GM23248 (cell line): ENCODE data around the gene KRTAP10-8. TPM values are rescaled to one million over a fixed set of nuclear protein-coding genes. Genes with fewer than 3 reads are reported as not detected.

Experiments used
- DNase-seq: peaks from one replicate; pipeline ENCODE4 v3.0.0-alpha.2; 2015
- H2AFZ ChIP-seq: fragments of 200-600 bp; sonication (generic); 2 replicates; pipeline ENCODE4 v1.6.1; 2016; ENCODE audit warnings: antibody characterized with exemption
- H3F3A ChIP-seq: fragments of 200-600 bp; sonication (generic); 2 replicates; pipeline ENCODE4 v1.6.1; 2016; ENCODE audit warnings: mild to moderate bottlenecking, antibody characterized with exemption, mixed run types; ENCODE audit not compliant: insufficient read depth
- H3K27ac ChIP-seq: fragments of 200-600 bp; sonication (generic); 2 replicates; pipeline ENCODE4 v1.5.1; 2016; ENCODE audit warnings: mild to moderate bottlenecking
- H3K27me3 ChIP-seq: fragments of 200-600 bp; sonication (generic); replicated peaks from 2 replicates; pipeline ENCODE4 v1.6.1; 2016; ENCODE audit warnings: mild to moderate bottlenecking; ENCODE audit not compliant: insufficient read depth
- H3K36me3 ChIP-seq: fragments of 200-600 bp; sonication (generic); 2 replicates; pipeline ENCODE4 v1.6.1; 2016; ENCODE audit warnings: low read depth, mild to moderate bottlenecking
- H3K4me1 ChIP-seq: fragments of 200-600 bp; sonication (generic); 2 replicates; pipeline ENCODE4 v1.6.1; 2016; ENCODE audit warnings: mild to moderate bottlenecking; ENCODE audit not compliant: insufficient read depth
- H3K4me2 ChIP-seq: fragments of 200-600 bp; sonication (generic); one replicate; pipeline ENCODE4 v1.6.1; 2016; ENCODE audit warnings: mild to moderate bottlenecking; ENCODE audit not compliant: unreplicated experiment
- H3K4me3 ChIP-seq: fragments of 200-600 bp; sonication (generic); 2 replicates; pipeline ENCODE4 v1.5.1; 2016; ENCODE audit warnings: mild to moderate bottlenecking
- H3K79me2 ChIP-seq: fragments of 200-600 bp; sonication (generic); 2 replicates; pipeline ENCODE4 v1.6.1; 2016; ENCODE audit warnings: mild to moderate bottlenecking; ENCODE audit not compliant: insufficient read depth
- H3K9ac ChIP-seq: fragments of 200-600 bp; sonication (generic); 2 replicates; pipeline ENCODE4 v1.6.1; 2016; ENCODE audit warnings: mild to moderate bottlenecking
- H3K9me2 ChIP-seq: fragments of 200-600 bp; sonication (generic); 2 replicates; pipeline ENCODE4 v1.6.1; 2016; ENCODE audit warnings: mixed run types, mild to moderate bottlenecking, moderate library complexity; ENCODE audit not compliant: insufficient read depth
- H3K9me3 ChIP-seq: fragments of 200-600 bp; sonication (generic); one replicate; pipeline ENCODE4 v1.6.1; 2017; ENCODE audit warnings: low read depth
- H4K20me1 ChIP-seq: fragments of 200-600 bp; sonication (generic); 2 replicates; pipeline ENCODE4 v1.6.0; 2016; ENCODE audit not compliant: insufficient read depth
- EZH2 ChIP-seq: fragments of 200-600 bp; sonication (generic); IDR thresholded peaks from 2 replicates; pipeline ENCODE4 v1.6.1; 2018; ENCODE audit warnings: antibody characterized with exemption, mild to moderate bottlenecking; ENCODE audit not compliant: insufficient read depth, poor library complexity, severe bottlenecking
- EZH2phosphoT487 ChIP-seq: fragments of 200-600 bp; sonication (generic); IDR thresholded peaks from 2 replicates; pipeline ENCODE4 v1.6.1; 2018; ENCODE audit warnings: antibody characterized with exemption, moderate library complexity, mild to moderate bottlenecking, low read depth; ENCODE audit not compliant: insufficient read depth
- WGBS, 2 experiments: methylation state at CpG; one replicate each; pipeline ENCODE4 v1.1.6; 2015 to 2017; ENCODE audit warnings: low lambda C conversion rate in 2 of 2, low coverage in 1 of 2; ENCODE audit errors: missing lambda C conversion rate in 2 of 2; 5-methylcytosine and 5-hydroxymethylcytosine counted together
- in situ Hi-C: fragments of 300-500 bp; cut with MboI; formaldehyde crosslinking; loops from 2 replicates; pipeline ENCODE4 v1.15.0; 2020
- polyA plus RNA-seq: library from polyadenylated mRNA; unstranded; fragments of >200 nt; fragmentation: Nextera tagmentation; extraction: Ambion mirVana; gene quantifications from 2 replicates; pipeline ENCODE4 v1.2.1, GENCODE V29; 2016
- total RNA-seq: library from RNA; depleted of rRNA; stranded (reverse); fragments of >200 nt; shearing (Covaris generic); gene quantifications from 2 replicates; pipeline ENCODE4 v1.2.3, GENCODE V29; 2014

KRTAP10-8 gene
- total and polyA plus RNA-seq, 2 experiments from 2014 or later = not detected

- H3K4me2 ChIP-seq = no peak overlapping the region
- DNase-seq = no peak
- no peaks in the 10 kb centered on the region for H4K20me1 ChIP-seq
- H3K4me1 ChIP-seq = no peaks in the 10 kb centered on the region
- TF ChIP-seq EZH2 (no peak), EZH2phosphoT487 (no peak)
- H3K9me3 ChIP-seq = no peaks in the 10 kb centered on the region
- H2AFZ ChIP-seq = no peak overlapping the region
- no peak overlapping the region for H3K4me3 ChIP-seq
- no peak overlapping the region for H3K9ac ChIP-seq
- WGBS, 2 experiments = 57 to 62% methylated on average over 14 to 15 of the region's 15 CpGs
- H3K9me2 ChIP-seq = no peaks in the 10 kb centered on the region
- no peaks in the 10 kb centered on the region for H3K79me2 ChIP-seq
- in situ Hi-C loops = loop anchor here (25.0 kb wide), 1 partner anchor 520 kb away; no protein-coding TSS in a partner anchor
- H3K36me3 ChIP-seq = no peaks in the 10 kb centered on the region
- H3K27me3 ChIP-seq = no peaks in the 10 kb centered on the region; the same call in 1 of the 2 replicates
- H3F3A ChIP-seq = no peaks in the 10 kb centered on the region
- no peak overlapping the region for H3K27ac ChIP-seq
Measured at GRCh38 chr21:44582055-44582454, 29.8 kb upstream of the KRTAP10-8 start.

GRCh38 chr21:44583089-44583799 lies 28.6 kb upstream of the KRTAP10-8 start:
- DNase-seq = no peak
- no peaks in the 10 kb centered on the region for H3K9me2 ChIP-seq
- no peak for TF ChIP-seq EZH2
- no peak for TF ChIP-seq EZH2phosphoT487
- H3F3A ChIP-seq = no peaks in the 10 kb centered on the region
- H3K79me2 ChIP-seq = no peaks in the 10 kb centered on the region
- H3K27me3 ChIP-seq = no peaks in the 10 kb centered on the region
- whole genome bisulfite sequencing, 2 experiments = 5% methylated on average over 11 of the region's 11 CpGs
- H3K27ac ChIP-seq = no peak overlapping the region
- H2AFZ ChIP-seq = no peak overlapping the region
- in situ Hi-C loops = loop anchor here (25.0 kb wide), 1 partner anchor 521 kb away; no protein-coding TSS in a partner anchor
- H3K9ac ChIP-seq = no peak overlapping the region
- no peak overlapping the region for H3K4me3 ChIP-seq
- H3K4me1 ChIP-seq = no peaks in the 10 kb centered on the region
- H4K20me1 ChIP-seq = no peaks in the 10 kb centered on the region
- H3K9me3 ChIP-seq = no peaks in the 10 kb centered on the region
- no peaks in the 10 kb centered on the region for H3K36me3 ChIP-seq
- no peak overlapping the region for H3K4me2 ChIP-seq

- H3K4me3 ChIP-seq = no peak overlapping the region
- no peaks in the 10 kb centered on the region for H3K4me1 ChIP-seq
- no peak overlapping the region for H3K9ac ChIP-seq
- no peaks in the 10 kb centered on the region for H3K9me2 ChIP-seq
- no peak overlapping the region for H2AFZ ChIP-seq
- no peak for TF ChIP-seq EZH2
- TF ChIP-seq EZH2phosphoT487 = no peak
- H3K27me3 ChIP-seq = no peaks in the 10 kb centered on the region
- DNase-seq = no peak
- 11 to 15% methylated on average over 6 of the region's 6 CpGs for WGBS, 2 experiments
- H3K79me2 ChIP-seq = no peaks in the 10 kb centered on the region
- no peaks in the 10 kb centered on the region for H3K36me3 ChIP-seq
- H3F3A ChIP-seq = no peaks in the 10 kb centered on the region
- no peaks in the 10 kb centered on the region for H4K20me1 ChIP-seq
- in situ Hi-C loops = loop anchor here (25.0 kb wide), 1 partner anchor 521 kb away; no protein-coding TSS in a partner anchor
- no peak overlapping the region for H3K27ac ChIP-seq
- H3K9me3 ChIP-seq = no peaks in the 10 kb centered on the region
- no peak overlapping the region for H3K4me2 ChIP-seq
Measured at GRCh38 chr21:44583800-44584147, 28.1 kb upstream of the KRTAP10-8 start.

- H3K4me3 ChIP-seq = no peak overlapping the region
- no peak for TF ChIP-seq EZH2phosphoT487
- no peak for TF ChIP-seq EZH2
- no peak for DNase-seq
- H3K9me2 ChIP-seq = no peaks in the 10 kb centered on the region
- no peaks in the 10 kb centered on the region for H3K27me3 ChIP-seq
- WGBS, 2 experiments = 14 to 23% methylated on average over 3 of the region's 3 CpGs
- in situ Hi-C loops = loop anchor here (25.0 kb wide), 1 partner anchor 524 kb away; no protein-coding TSS in a partner anchor
- no peaks in the 10 kb centered on the region for H3K79me2 ChIP-seq
- H2AFZ ChIP-seq = no peak overlapping the region
- H3K9me3 ChIP-seq = no peaks in the 10 kb centered on the region
- no peaks in the 10 kb centered on the region for H4K20me1 ChIP-seq
- H3K4me2 ChIP-seq = no peak overlapping the region
- no peak overlapping the region for H3K27ac ChIP-seq
- no peaks in the 10 kb centered on the region for H3K36me3 ChIP-seq
- no peaks in the 10 kb centered on the region for H3F3A ChIP-seq
- no peak overlapping the region for H3K9ac ChIP-seq
- no peaks in the 10 kb centered on the region for H3K4me1 ChIP-seq
Measured at GRCh38 chr21:44585892-44586291, 26.0 kb upstream of the KRTAP10-8 start.
